Kasumi-1 (cell line): Measurements from ENCODE around the gene BORCS6.
"Not testable (repeated sequence)": the region's sequence is repeated elsewhere in the genome, so short reads cannot be mapped to it uniquely, and the experiment has no call there.

ENCODE experiments used
- DNase-seq, 2 experiments: peaks; one replicate each; lab custom pipeline; 2025; lab: John Stamatoyannopoulos, UW

The BORCS6 gene

DNA sequence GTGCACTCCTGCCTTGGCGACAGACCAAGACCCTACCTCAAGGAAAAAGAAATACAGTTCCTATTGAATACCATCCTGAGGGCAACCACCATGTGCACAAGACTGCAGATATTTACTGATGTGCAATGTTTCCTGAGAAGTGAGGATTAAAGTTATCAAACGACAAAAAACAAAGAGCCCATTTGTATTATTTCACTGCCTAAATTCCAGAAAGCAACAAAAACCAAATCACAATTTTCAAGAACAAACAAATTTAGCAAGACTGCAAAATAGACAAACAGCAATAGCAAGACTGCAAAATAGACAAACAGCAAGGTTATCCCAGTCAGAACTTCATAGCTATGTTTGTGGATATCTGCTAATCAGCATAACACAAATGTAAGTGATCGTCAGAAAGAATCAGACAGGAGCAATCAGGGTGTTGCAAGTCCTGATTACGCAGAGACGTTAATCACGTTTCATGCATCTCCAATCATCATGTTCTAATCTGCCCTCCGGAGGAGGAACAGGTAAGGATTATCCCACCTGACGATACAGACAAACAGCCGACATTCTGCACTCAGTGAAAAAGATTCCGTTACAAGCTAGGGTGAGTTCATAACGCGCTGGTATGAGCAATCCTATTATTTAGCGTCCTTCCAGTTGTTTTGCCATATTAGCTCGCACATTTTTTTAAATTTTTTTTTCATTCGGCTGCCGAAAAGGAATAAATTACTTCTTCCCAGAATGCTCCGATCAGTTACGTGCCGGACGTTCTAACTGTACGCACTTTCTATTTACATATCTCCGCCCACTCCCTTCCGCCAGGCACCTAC is 16.7 kb downstream of the BORCS6 start:
- peak; percentile 82 to 83 for DNase-seq

DNA sequence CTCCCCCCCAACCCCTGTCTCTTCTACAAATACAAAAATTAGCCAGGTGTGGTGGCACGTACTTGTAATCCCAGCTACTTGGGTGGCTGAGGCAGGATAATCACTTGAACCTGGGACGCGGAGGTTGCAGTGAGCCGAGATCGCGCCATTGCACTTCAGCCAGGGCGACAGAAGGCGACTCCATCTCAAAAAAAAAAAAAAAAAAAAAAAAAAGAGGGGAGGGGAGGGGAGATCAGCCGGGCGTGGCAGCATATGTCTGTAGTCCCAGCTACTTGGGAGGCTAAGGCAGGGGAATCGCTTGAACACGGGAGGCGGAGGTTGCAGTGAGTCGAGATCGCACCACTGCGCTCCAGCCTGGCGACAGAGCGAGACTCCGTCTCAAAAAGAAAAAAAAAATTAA is 19.8 kb downstream of the BORCS6 start:
- DNase-seq = not testable (repeated sequence)

DNA sequence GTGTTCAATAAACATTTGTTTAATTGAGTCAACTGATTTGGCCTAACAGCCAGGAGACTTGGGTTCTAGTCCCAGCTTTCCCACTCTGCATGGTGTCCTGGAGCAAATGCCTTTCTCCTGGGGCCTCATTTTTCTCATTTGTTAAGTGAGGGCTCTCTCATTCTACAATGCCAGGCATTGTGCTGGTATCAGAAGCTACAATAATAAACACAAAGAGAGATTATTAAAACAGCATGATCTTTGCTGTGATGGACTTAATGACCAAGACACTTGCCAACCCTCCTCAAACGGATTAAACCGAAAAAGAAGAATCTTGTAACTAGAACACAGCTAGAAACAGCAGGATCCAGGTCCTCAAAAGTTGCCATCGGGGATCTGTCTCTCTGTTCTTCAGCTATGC is 22.5 kb downstream of the BORCS6 start:
- DNase-seq = no peak

DNA sequence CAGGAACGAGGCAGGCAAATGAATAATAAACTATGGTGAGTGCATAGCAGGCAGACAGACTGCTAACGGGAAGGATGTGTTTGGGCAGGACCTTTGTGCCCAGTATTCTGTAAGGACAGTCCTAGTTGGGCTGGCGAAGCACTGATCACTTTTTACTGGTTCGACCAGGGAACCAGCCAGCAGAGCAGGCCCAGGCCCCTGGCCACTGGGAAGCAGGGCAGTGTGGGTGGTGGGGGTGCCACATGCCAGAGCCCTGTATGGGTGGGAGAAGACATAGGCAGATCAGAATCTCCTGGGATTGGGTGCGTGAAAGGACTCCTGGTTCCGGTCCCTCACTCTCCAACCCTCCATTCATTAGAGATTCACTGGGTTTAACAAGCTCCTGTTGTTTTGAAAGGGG is 23.2 kb downstream of the BORCS6 start:
- no peak for DNase-seq

DNA sequence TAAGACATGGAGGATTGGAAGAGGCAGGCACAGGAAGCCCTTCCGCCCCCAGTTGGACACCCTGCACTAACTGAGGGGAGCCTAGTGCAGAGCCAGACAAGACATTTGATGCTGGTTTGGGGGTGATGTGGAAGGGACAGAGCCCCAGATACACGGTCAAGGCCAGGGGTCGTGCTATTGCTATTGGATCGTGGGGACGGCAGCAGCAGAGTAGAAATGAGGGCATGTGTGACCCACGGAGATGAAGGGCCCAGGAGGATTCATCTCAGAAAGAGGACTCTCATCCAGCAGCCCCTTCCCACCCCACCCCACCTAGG is 25.2 kb downstream of the BORCS6 start:
- DNase-seq = no peak

DNA sequence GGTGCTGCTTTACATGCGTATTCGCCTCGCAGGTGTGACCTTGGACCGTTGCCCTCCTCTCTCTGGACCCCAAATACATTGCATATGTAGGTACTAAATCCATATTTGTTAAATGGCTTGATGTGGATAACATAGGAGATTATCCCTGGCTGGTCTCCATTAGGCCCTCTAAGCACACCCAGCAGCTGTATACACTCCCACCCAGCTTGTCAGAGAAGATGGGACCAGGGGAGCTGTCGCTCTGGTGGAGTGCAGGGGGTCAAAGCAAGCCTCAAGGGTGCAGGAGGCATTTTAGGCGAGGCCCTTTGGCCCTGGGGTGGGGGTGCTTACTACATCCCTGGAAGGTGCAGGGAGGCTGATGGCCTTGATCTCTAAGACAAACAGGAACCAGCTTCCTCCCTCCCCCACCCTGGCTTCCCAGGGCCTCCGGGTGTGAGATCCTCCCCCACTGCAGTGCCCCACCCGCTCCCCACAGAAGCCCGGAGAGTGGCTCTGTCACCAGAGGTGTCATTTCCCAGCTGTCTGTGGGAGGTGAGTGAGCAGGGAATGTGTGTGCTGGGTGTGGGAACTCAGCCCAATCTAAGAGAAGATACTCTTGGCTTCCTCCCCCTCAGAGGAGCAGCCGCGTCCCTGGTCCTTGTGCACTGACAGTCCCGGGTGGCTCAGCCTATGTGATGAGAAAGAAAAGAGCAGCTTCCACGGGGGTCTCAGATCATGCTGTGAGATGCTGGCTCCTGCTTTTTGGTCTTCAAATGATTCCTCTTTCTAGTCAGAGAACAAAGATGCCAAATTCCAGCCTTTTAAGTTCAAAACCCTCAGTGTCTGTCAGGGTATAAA is 25.8 kb downstream of the BORCS6 start:
- peak; percentile 34 to 49 for DNase-seq

GRCh38 chr17:8162997-8163977 is 26.7 kb downstream of the BORCS6 start:
- no peak for DNase-seq

- DNase-seq = no peak
Measured at GRCh38 chr17:8162233-8162996, 27.6 kb downstream of the BORCS6 start, which contains the start of gene VAMP2. Gene VAMP2 (minus strand): TSS chr17:8162948. CDS start chr17:8162879, 69 bp downstream.

- DNase-seq = no peak
Measured at GRCh38 chr17:8161289-8162232, 28.4 kb downstream of the BORCS6 start.

DNA sequence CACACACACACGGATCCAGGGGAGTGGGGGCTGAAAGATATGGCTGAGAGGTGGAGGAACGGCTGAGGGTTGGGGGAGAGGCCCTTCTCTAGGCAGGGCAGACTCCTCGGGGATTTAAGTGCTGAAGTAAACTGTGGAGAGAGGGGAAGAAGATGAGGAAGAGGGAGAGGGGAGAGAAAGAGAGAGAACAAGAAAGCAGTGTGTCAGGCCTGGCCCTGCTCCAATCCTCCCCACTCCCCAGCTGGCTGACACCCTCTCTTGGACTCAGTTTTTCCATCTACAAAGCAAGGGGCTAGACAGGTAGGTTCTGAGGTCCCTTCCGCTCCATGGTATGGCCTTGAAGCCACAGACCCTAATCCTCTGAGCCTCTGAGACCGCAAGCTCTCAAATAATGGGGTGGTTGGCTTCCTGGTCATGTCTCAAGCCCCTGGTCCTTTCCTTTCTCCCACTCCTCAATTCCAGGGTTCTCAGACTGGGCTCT is 29.2 kb downstream of the BORCS6 start:
- DNase-seq = no peak

DNA sequence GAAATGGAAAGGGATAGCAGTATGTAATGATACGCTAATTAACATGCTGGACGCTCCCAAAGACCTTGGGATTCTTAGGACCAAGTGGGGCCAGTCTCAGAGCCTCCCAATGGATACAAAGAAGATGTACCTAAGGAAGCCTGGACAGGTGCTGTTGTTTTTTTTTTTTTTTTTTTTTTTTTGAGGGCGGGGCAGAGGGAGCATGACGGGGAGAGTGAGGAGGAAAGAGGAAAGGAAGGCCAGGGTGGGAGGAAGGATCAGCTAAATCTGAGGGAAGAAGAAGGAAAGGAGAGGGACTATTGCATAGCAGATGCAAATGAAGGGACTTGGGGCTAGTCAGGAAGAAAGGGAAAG is 29.8 kb downstream of the BORCS6 start:
- no peak for DNase-seq

GRCh38 chr17:8159459-8160223 is 30.3 kb downstream of the BORCS6 start:
- DNase-seq = no peak

GRCh38 chr17:8159032-8159400 is 31.0 kb downstream of the BORCS6 start:
- no peak for DNase-seq

- peak; percentile 26 to 41 for DNase-seq
Measured at GRCh38 chr17:8158267-8159031, 31.5 kb downstream of the BORCS6 start.

GRCh38 chr17:8156246-8156992 is 33.6 kb downstream of the BORCS6 start:
- DNase-seq = peak; percentile 93 to 94

GRCh38 chr17:8155996-8156245 is 34.1 kb downstream of the BORCS6 start:
- DNase-seq = no peak

DNA sequence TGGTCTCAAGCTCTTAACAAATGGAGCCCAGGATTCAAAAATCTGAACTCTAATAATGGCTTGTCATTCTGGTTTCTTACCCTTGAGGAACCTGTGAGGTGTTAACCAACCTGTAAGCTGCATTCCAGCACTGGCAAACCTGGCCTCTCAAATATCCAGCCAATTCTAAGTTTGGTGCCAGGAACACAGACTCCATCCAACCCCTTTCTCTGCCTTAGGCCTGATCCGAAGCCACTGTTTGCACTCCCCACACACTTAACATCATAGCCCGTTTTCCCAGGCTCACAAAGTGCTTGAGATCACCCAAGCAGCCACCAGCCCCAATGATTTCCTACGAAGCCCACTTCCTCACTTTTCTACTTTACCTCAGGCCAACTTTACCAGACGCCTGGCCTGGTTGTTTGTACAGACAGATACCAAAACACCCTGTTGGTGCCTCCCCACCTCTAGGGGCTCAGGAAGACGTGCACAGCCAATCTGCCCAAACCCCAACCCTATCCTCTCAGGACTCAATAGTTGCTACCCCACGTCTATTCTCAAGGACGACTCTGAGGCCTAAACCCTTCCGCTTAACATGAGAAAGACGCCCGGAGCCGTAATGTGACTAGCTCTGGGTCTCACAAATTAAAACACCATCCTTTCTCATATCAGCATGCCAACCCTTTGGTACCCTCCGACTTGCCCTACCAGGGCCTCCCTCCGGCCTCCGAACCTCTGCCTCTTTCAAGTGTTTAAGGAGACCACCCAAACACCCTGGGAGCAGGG is 34.6 kb downstream of the BORCS6 start:
- DNase-seq = no peak
